GM08714 (cell line): ENCODE results near the gene LMCD1.

Experiments
- H3K4me3 ChIP-seq: fragments of 200-500 bp; sonication (Bioruptor generic); 2 replicates; pipeline ENCODE4 v1.5.1; 2014; ENCODE audit warnings: mild to moderate bottlenecking, low read length, inconsistent platforms
- ZNF274 ChIP-seq: IDR thresholded peaks from 2 replicates; pipeline ENCODE4 v1.6.1; 2012; ENCODE audit warnings: mild to moderate bottlenecking, low read depth, low read length

The LMCD1 gene

GRCh38 chr3:8604006-8604405 is 102.4 kb downstream of the LMCD1 start:
- TF ChIP-seq ZNF274: no peak
- H3K4me3 ChIP-seq: no peak overlapping the region

GRCh38 chr3:8604988-8605387 is 103.4 kb downstream of the LMCD1 start:
- H3K4me3 ChIP-seq: no peak overlapping the region
- TF ChIP-seq ZNF274: no peak

- TF ChIP-seq ZNF274: no peak
- H3K4me3 ChIP-seq: no peak overlapping the region
Measured at GRCh38 chr3:8606701-8607231, 105.1 kb downstream of the LMCD1 start.

GRCh38 chr3:8607234-8608040 is 105.8 kb downstream of the LMCD1 start:
- no peak overlapping the region for H3K4me3 ChIP-seq
- TF ChIP-seq ZNF274: no peak

GRCh38 chr3:8608041-8608790 is 106.6 kb downstream of the LMCD1 start:
- no peak for TF ChIP-seq ZNF274
- H3K4me3 ChIP-seq: no peak overlapping the region

GRCh38 chr3:8608791-8609467 is 107.3 kb downstream of the LMCD1 start:
- no peak for TF ChIP-seq ZNF274
- no peak overlapping the region for H3K4me3 ChIP-seq

GRCh38 chr3:8610951-8611350 is 109.3 kb downstream of the LMCD1 start:
- no peak overlapping the region for H3K4me3 ChIP-seq
- TF ChIP-seq ZNF274: no peak

GRCh38 chr3:8617921-8618320 is 116.3 kb downstream of the LMCD1 start:
- H3K4me3 ChIP-seq: no peak overlapping the region
- no peak for TF ChIP-seq ZNF274

GRCh38 chr3:8618950-8619349 is 117.3 kb downstream of the LMCD1 start:
- TF ChIP-seq ZNF274: no peak
- no peak overlapping the region for H3K4me3 ChIP-seq

- TF ChIP-seq ZNF274: no peak
- H3K4me3 ChIP-seq: no peak overlapping the region
Measured at GRCh38 chr3:8619548-8619947, 117.9 kb downstream of the LMCD1 start.

GRCh38 chr3:8621141-8621540 is 119.5 kb downstream of the LMCD1 start:
- H3K4me3 ChIP-seq: no peak overlapping the region
- TF ChIP-seq ZNF274: no peak

GRCh38 chr3:8621872-8622271 is 120.2 kb downstream of the LMCD1 start:
- no peak for TF ChIP-seq ZNF274
- no peak overlapping the region for H3K4me3 ChIP-seq

- TF ChIP-seq ZNF274: no peak
- H3K4me3 ChIP-seq: no peak overlapping the region
Measured at GRCh38 chr3:8622873-8623691, 121.5 kb downstream of the LMCD1 start.

- H3K4me3 ChIP-seq: no peak overlapping the region
- no peak for TF ChIP-seq ZNF274
Measured at GRCh38 chr3:8623741-8624140, 122.1 kb downstream of the LMCD1 start.
